ENCODE measurements around the gene NDUFB3. TPM values are rescaled to one million over a fixed set of nuclear protein-coding genes. Genes with fewer than 3 reads are reported as not detected.
A peak's percentile ranks its signal among the peaks of the same experiment; 100 is the strongest.

The NDUFB3 gene
- total and polyA plus RNA-seq, 10 of the 15 experiments (the other 5 are each of a cell fraction or from before 2014, with no cell fraction given): 115 to 1,059 (median 187) TPM

DNA sequence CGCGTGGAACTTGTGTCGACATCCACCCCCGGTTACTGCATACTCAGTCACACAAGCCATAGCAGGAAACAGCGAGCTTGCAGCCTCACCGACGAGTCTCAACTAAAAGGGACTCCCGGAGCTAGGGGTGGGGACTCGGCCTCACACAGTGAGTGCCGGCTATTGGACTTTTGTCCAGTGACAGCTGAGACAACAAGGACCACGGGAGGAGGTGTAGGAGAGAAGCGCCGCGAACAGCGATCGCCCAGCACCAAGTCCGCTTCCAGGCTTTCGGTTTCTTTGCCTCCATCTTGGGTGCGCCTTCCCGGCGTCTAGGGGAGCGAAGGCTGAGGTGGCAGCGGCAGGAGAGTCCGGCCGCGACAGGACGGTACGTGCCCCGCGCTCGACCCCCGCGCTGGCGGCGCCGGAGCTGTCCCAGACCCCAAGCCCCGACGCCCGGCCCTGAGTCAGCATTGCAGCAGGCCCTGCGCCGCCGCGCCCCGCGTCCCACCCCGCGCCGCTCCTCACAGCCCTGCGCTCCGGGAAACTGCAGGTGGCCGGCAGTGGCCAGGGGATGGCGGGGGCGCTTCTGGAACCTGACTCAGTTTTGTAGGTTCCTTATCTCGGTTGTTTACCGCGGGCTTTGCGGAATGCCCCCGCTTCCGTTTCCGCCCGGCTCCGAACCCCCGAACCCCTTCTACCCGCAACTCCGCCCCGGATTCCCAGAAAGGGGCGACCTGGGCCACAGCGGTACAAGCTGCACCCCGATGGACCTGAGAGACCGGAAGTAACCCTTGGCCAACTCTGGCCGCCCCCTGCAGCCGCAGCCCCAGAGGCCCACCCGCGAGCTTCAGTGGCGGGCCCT lies 44.5 kb downstream of the NDUFB3 start, which contains the start of gene CFLAR (continued):
- TF ChIP-seq CHD1 (IDR thresholded peaks at IDR 0.05; ENCODE audit: low read depth, low read length) (no peak; the same call in 1 of the 2 replicates), NFYA (IDR thresholded peaks at IDR 0.05; ENCODE audit: borderline replicate concordance, low read depth, low read length) (no peak), JUNB (IDR thresholded peaks at IDR 0.05) (0 out of 2 replicates have a peak, but pooled peaks have one; percentile 20), ATF7 (IDR thresholded peaks at IDR 0.05; ENCODE audit: low read depth) (no peak), SMAD5 (IDR thresholded peaks at IDR 0.05; ENCODE audit: low read depth) (no peak; the same call in 1 of the 2 replicates), FOXM1 (IDR thresholded peaks at IDR 0.05; ENCODE audit: low read depth, low read length) (no peak), CEBPB (IDR thresholded peaks at IDR 0.05; ENCODE audit: borderline replicate concordance in 1 of 2, low read depth in 2 of 2, low read length in 2 of 2) (no peak), ZNF274 (IDR thresholded peaks at IDR 0.05; ENCODE audit: insufficient read depth, insufficient read length) (no peak), NBN (IDR thresholded peaks at IDR 0.05) (0 out of 2 replicates have a peak, but pooled peaks have one; percentile 17), ZSCAN29 (IDR thresholded peaks at IDR 0.05) (0 out of 2 replicates have a peak, but pooled peaks have one; percentile 9)
- TF ChIP-seq, protein P1, sequence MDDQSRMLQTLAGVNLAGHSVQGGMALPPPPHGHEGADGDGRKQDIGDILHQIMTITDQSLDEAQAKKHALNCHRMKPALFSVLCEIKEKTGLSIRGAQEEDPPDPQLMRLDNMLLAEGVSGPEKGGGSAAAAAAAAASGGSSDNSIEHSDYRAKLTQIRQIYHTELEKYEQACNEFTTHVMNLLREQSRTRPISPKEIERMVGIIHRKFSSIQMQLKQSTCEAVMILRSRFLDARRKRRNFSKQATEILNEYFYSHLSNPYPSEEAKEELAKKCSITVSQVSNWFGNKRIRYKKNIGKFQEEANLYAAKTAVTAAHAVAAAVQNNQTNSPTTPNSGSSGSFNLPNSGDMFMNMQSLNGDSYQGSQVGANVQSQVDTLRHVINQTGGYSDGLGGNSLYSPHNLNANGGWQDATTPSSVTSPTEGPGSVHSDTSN (IDR thresholded peaks at IDR 0.05; ENCODE audit: insufficient replicate concordance, low read depth, low read length): no peak
- TF ChIP-seq, protein P2, sequence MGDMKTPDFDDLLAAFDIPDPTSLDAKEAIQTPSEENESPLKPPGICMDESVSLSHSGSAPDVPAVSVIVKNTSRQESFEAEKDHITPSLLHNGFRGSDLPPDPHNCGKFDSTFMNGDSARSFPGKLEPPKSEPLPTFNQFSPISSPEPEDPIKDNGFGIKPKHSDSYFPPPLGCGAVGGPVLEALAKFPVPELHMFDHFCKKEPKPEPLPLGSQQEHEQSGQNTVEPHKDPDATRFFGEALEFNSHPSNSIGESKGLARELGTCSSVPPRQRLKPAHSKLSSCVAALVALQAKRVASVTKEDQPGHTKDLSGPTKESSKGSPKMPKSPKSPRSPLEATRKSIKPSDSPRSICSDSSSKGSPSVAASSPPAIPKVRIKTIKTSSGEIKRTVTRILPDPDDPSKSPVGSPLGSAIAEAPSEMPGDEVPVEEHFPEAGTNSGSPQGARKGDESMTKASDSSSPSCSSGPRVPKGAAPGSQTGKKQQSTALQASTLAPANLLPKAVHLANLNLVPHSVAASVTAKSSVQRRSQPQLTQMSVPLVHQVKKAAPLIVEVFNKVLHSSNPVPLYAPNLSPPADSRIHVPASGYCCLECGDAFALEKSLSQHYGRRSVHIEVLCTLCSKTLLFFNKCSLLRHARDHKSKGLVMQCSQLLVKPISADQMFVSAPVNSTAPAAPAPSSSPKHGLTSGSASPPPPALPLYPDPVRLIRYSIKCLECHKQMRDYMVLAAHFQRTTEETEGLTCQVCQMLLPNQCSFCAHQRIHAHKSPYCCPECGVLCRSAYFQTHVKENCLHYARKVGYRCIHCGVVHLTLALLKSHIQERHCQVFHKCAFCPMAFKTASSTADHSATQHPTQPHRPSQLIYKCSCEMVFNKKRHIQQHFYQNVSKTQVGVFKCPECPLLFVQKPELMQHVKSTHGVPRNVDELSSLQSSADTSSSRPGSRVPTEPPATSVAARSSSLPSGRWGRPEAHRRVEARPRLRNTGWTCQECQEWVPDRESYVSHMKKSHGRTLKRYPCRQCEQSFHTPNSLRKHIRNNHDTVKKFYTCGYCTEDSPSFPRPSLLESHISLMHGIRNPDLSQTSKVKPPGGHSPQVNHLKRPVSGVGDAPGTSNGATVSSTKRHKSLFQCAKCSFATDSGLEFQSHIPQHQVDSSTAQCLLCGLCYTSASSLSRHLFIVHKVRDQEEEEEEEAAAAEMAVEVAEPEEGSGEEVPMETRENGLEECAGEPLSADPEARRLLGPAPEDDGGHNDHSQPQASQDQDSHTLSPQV (IDR thresholded peaks at IDR 0.05): no peak
- TF ChIP-seq, protein P3, sequence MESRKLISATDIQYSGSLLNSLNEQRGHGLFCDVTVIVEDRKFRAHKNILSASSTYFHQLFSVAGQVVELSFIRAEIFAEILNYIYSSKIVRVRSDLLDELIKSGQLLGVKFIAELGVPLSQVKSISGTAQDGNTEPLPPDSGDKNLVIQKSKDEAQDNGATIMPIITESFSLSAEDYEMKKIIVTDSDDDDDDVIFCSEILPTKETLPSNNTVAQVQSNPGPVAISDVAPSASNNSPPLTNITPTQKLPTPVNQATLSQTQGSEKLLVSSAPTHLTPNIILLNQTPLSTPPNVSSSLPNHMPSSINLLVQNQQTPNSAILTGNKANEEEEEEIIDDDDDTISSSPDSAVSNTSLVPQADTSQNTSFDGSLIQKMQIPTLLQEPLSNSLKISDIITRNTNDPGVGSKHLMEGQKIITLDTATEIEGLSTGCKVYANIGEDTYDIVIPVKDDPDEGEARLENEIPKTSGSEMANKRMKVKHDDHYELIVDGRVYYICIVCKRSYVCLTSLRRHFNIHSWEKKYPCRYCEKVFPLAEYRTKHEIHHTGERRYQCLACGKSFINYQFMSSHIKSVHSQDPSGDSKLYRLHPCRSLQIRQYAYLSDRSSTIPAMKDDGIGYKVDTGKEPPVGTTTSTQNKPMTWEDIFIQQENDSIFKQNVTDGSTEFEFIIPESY (IDR thresholded peaks at IDR 0.05): no peak
- TF ChIP-seq, protein P4, sequence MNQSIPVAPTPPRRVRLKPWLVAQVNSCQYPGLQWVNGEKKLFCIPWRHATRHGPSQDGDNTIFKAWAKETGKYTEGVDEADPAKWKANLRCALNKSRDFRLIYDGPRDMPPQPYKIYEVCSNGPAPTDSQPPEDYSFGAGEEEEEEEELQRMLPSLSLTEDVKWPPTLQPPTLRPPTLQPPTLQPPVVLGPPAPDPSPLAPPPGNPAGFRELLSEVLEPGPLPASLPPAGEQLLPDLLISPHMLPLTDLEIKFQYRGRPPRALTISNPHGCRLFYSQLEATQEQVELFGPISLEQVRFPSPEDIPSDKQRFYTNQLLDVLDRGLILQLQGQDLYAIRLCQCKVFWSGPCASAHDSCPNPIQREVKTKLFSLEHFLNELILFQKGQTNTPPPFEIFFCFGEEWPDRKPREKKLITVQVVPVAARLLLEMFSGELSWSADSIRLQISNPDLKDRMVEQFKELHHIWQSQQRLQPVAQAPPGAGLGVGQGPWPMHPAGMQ (IDR thresholded peaks at IDR 0.05; ENCODE audit: borderline replicate concordance): no peak
- TF ChIP-seq, protein P5, sequence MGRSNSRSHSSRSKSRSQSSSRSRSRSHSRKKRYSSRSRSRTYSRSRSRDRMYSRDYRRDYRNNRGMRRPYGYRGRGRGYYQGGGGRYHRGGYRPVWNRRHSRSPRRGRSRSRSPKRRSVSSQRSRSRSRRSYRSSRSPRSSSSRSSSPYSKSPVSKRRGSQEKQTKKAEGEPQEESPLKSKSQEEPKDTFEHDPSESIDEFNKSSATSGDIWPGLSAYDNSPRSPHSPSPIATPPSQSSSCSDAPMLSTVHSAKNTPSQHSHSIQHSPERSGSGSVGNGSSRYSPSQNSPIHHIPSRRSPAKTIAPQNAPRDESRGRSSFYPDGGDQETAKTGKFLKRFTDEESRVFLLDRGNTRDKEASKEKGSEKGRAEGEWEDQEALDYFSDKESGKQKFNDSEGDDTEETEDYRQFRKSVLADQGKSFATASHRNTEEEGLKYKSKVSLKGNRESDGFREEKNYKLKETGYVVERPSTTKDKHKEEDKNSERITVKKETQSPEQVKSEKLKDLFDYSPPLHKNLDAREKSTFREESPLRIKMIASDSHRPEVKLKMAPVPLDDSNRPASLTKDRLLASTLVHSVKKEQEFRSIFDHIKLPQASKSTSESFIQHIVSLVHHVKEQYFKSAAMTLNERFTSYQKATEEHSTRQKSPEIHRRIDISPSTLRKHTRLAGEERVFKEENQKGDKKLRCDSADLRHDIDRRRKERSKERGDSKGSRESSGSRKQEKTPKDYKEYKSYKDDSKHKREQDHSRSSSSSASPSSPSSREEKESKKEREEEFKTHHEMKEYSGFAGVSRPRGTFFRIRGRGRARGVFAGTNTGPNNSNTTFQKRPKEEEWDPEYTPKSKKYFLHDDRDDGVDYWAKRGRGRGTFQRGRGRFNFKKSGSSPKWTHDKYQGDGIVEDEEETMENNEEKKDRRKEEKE (IDR thresholded peaks at IDR 0.05): peak; percentile 38; the same call in 1 of the 2 replicates
